HCT116 (cell line): ENCODE data around the gene TMEM119.

ENCODE experiments used
- EZH2 ChIP-seq: fragments of 200-600 bp; sonication (generic); IDR thresholded peaks from 2 replicates; pipeline ENCODE4 v1.6.1; 2017; ENCODE audit warnings: antibody characterized with exemption, mixed run types
- POLR2AphosphoS5 ChIP-seq: IDR thresholded peaks from 2 replicates; pipeline ENCODE4 v1.6.1; 2011; ENCODE audit warnings: mild to moderate bottlenecking, low read depth, low read length, moderate library complexity
- SRF ChIP-seq: IDR thresholded peaks from 2 replicates; pipeline ENCODE4 v1.6.1; 2012; ENCODE audit warnings: low read depth
- TF ChIP-seq, protein P1 (sequence below), 3 experiments: fragments of 200-600 bp in 1 of 3; sonication (generic) in 1 of 3; IDR thresholded peaks in 2 of 3; conservative IDR thresholded peaks in 1 of 3; 2 replicates each; pipeline ENCODE4 v1.5.1; 2012 to 2017; ENCODE audit warnings: low read depth in 2 of 3, low read length in 2 of 3, antibody characterized with exemption in 1 of 3, borderline replicate concordance in 1 of 3, control low read depth in 1 of 3, mild to moderate bottlenecking in 1 of 3, mixed read lengths in 1 of 3, mixed run types in 1 of 3, moderate library complexity in 1 of 3; ENCODE audit not compliant: insufficient read depth in 1 of 3

DNA sequence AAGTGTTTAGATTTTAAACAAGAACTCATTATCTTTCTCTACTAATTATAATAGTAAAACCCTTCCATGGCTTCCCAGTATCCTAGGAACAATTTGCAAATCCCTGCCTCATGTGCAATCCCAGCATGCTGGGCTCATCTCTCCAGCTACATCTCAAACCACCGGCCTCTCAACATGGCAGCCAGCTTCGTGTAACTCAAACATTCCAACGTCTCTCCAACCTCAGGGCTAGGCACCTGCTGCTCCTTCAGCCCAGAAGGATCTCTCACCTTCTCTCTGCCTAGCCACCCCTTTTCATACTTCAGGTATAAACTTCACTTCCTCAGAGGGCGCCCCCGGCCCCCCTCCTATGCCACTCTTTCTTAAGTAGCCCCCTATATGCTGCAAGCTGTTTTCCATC, 44.1 kb downstream of the TMEM119 start:
- TF ChIP-seq, protein P1, sequence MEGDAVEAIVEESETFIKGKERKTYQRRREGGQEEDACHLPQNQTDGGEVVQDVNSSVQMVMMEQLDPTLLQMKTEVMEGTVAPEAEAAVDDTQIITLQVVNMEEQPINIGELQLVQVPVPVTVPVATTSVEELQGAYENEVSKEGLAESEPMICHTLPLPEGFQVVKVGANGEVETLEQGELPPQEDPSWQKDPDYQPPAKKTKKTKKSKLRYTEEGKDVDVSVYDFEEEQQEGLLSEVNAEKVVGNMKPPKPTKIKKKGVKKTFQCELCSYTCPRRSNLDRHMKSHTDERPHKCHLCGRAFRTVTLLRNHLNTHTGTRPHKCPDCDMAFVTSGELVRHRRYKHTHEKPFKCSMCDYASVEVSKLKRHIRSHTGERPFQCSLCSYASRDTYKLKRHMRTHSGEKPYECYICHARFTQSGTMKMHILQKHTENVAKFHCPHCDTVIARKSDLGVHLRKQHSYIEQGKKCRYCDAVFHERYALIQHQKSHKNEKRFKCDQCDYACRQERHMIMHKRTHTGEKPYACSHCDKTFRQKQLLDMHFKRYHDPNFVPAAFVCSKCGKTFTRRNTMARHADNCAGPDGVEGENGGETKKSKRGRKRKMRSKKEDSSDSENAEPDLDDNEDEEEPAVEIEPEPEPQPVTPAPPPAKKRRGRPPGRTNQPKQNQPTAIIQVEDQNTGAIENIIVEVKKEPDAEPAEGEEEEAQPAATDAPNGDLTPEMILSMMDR (IDR thresholded peaks at IDR 0.05 in 2 of 3, conservative IDR thresholded peaks at IDR 0.05 in 1 of 3; ENCODE audit: borderline replicate concordance in 1 of 3, insufficient read depth in 1 of 3, low read depth in 2 of 3, low read length in 2 of 3) = no peak
- TF ChIP-seq EZH2 (no peak), POLR2AphosphoS5 (no peak), SRF (no peak)
